ENCODE results near the gene FAM81A.

Gene FAM81A

DNA sequence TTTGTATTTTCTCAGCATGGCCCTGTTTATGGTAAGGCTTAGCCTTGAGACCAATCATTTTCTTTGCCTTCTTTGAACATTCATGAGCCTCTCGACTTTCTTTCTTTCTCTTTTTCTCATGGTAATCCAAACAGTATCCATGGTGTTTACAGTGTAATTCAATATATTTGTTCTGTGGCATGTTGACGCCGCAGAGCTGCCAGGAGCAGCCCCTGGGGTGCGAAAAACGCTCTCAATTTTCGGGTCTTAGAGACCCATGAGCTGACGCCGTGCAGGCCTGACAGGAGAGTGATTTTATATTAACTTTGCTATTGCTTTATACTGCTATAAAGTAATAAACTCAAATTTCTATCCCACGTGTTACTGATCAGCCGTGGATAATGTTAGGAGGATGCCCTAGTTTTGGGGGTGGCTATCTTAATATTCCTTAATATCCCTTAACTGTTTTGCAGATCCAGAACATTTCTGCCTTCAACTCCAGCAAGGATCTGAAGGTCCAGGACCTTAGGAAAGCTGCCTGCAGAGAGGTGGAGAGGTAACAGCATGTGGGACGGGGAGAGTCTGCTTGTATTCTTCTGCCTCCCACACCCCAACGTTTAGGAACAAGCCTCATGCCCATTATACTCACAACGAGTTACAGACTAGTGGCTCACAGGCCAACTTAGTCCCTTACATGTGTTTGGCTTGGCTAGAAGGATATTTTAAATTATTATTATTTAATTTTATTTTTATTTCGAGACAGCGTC lies 36.0 kb upstream of the FAM81A start:
- no peak for ATAC-seq (ENCODE audit: low read depth)

DNA sequence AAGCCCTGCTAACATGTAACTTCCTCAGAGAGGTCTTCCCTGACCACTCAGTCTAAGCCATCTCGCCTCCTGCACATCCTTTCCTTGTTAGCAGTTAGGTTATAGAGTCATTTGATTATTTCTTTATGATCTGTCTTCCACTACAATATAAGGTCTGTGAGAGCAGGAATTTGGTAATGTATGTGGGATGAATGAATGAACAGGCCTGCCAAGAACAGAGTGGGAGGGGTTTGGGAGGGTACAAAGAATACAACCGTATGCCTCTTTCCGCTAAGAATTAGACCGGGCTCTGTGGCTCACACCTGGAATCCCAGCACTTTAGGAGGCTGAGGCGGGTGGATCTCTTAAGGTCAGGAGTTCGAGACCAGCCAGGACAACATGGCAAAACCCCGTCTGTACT lies 32.9 kb upstream of the FAM81A start:
- Histone ChIP-seq H3K27me3 (ENCODE audit: insufficient read depth, poor library complexity, severe bottlenecking) (no peaks in the 10 kb centered on the region), H3K4me3 (ENCODE audit: severe bottlenecking) (no peak overlapping the region), H3K9me3 (ENCODE audit: severe bottlenecking) (no peaks in the 10 kb centered on the region), H3K4me1 (ENCODE audit: insufficient read depth, poor library complexity, severe bottlenecking) (no peaks in the 10 kb centered on the region), H3K27ac (ENCODE audit: poor library complexity, severe bottlenecking) (no peak overlapping the region), H3K36me3 (ENCODE audit: low read depth) (no peaks in the 10 kb centered on the region)
- DNase-seq (ENCODE audit: low spot score): no peak
- TF ChIP-seq, protein P1, sequence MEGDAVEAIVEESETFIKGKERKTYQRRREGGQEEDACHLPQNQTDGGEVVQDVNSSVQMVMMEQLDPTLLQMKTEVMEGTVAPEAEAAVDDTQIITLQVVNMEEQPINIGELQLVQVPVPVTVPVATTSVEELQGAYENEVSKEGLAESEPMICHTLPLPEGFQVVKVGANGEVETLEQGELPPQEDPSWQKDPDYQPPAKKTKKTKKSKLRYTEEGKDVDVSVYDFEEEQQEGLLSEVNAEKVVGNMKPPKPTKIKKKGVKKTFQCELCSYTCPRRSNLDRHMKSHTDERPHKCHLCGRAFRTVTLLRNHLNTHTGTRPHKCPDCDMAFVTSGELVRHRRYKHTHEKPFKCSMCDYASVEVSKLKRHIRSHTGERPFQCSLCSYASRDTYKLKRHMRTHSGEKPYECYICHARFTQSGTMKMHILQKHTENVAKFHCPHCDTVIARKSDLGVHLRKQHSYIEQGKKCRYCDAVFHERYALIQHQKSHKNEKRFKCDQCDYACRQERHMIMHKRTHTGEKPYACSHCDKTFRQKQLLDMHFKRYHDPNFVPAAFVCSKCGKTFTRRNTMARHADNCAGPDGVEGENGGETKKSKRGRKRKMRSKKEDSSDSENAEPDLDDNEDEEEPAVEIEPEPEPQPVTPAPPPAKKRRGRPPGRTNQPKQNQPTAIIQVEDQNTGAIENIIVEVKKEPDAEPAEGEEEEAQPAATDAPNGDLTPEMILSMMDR (IDR thresholded peaks at IDR 0.05; ENCODE audit: poor library complexity, severe bottlenecking): no peak
- ATAC-seq (ENCODE audit: low read depth): no peak

More for the DNA sequence above, 36.0 kb upstream of the FAM81A start:
- no peaks in the 10 kb centered on the region for H3K9me3 ChIP-seq (ENCODE audit: severe bottlenecking)
- TF ChIP-seq, protein P1 (IDR thresholded peaks at IDR 0.05; ENCODE audit: poor library complexity, severe bottlenecking): no peak
- H3K4me3 ChIP-seq (ENCODE audit: severe bottlenecking): no peak overlapping the region
- no peak for DNase-seq (ENCODE audit: low spot score)
- no peaks in the 10 kb centered on the region for H3K36me3 ChIP-seq (ENCODE audit: low read depth)
- peaks cover 3% of the 10 kb centered on the region for H3K4me1 ChIP-seq (ENCODE audit: insufficient read depth, poor library complexity, severe bottlenecking)
- no peaks in the 10 kb centered on the region for H3K27me3 ChIP-seq (ENCODE audit: insufficient read depth, poor library complexity, severe bottlenecking)
- H3K27ac ChIP-seq (ENCODE audit: poor library complexity, severe bottlenecking): no peak overlapping the region

DNA sequence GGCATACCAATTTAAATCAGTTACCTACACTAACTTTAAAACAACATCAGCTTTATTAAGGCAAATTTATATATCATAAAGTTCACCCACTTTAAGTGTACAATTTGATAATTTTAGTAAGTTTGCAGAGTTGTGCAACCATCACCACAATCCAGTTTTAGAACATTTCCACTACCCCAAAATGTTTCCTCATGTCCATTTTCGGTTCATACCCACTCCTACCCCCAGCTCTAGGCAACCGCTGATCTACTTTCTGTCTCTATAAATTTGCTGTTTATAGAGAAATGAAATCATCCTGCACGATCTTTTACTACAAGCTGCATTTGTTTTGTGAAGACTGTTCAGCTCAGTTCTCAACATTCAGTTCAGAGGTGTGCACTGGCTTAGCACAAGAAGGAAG lies 31.5 kb upstream of the FAM81A start:
- H3K27ac ChIP-seq (ENCODE audit: poor library complexity, severe bottlenecking): no peak overlapping the region
- DNase-seq (ENCODE audit: low spot score) (no peak), ATAC-seq (ENCODE audit: low read depth) (no peak)
- no peaks in the 10 kb centered on the region for H3K4me1 ChIP-seq (ENCODE audit: insufficient read depth, poor library complexity, severe bottlenecking)
- no peaks in the 10 kb centered on the region for H3K36me3 ChIP-seq (ENCODE audit: low read depth)
- no peak overlapping the region for H3K4me3 ChIP-seq (ENCODE audit: severe bottlenecking)
- no peaks in the 10 kb centered on the region for H3K9me3 ChIP-seq (ENCODE audit: severe bottlenecking)
- TF ChIP-seq, protein P1 (IDR thresholded peaks at IDR 0.05; ENCODE audit: poor library complexity, severe bottlenecking): no peak
- H3K27me3 ChIP-seq (ENCODE audit: insufficient read depth, poor library complexity, severe bottlenecking): no peaks in the 10 kb centered on the region

DNA sequence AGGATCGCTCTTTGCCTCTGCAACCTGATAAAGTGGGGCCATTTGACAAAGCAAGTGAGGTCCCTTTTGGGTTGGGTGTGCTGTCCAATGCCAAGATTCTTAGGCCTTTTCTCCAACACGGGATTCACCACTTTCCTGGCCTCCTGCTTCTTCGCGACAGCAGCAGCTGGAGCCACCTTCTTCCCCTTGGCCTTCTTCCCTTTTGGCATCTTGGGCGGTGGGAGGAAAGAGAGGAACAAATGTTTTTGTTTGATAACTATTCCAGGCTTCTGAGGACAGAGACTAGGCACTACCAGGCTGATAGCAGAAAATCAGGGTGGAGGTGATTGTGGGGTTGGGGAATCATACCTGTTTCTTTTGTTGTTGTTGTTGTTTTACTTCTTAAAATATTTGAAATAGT lies 30.0 kb upstream of the FAM81A start:
- no peak overlapping the region for H3K27ac ChIP-seq (ENCODE audit: poor library complexity, severe bottlenecking)
- H3K36me3 ChIP-seq (ENCODE audit: low read depth): no peaks in the 10 kb centered on the region
- no peak for ATAC-seq (ENCODE audit: low read depth)
- H3K9me3 ChIP-seq (ENCODE audit: severe bottlenecking): no peaks in the 10 kb centered on the region
- no peaks in the 10 kb centered on the region for H3K27me3 ChIP-seq (ENCODE audit: insufficient read depth, poor library complexity, severe bottlenecking)
- TF ChIP-seq, protein P1 (IDR thresholded peaks at IDR 0.05; ENCODE audit: poor library complexity, severe bottlenecking): no peak
- H3K4me3 ChIP-seq (ENCODE audit: severe bottlenecking): no peak overlapping the region
- H3K4me1 ChIP-seq (ENCODE audit: insufficient read depth, poor library complexity, severe bottlenecking): no peaks in the 10 kb centered on the region
- no peak for DNase-seq (ENCODE audit: low spot score)

DNA sequence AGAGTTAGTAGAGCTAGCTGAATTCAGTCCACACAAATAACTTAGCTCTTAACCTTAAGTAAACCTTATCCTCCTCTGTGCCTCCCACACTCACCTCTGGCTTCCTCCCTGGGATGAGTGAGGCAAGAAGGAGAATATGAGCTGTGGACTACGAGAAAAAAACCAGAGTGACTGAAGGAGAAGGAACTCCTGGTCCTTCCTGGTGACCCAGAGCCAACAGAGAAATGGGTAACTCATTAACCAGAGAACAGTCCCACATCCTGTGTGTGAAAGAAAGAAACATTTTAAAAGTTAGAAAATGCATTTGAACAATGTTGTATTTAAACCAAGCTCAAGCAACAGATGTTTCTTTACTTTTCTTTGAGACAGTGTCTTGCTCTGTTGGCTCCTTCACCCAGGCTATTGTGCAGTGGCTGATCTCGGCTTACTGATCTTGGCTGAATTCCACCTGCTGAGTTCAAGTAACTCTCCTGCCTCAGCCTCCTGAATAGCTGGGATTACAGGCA lies 27.5 kb upstream of the FAM81A start:
- DNase-seq (ENCODE audit: low spot score): no peak
- no peak overlapping the region for H3K27ac ChIP-seq (ENCODE audit: poor library complexity, severe bottlenecking)
- 0 out of 3 replicates have a peak, but pooled peaks have one; percentile 13 for ATAC-seq (ENCODE audit: low read depth)
- TF ChIP-seq, protein P1 (IDR thresholded peaks at IDR 0.05; ENCODE audit: poor library complexity, severe bottlenecking): no peak
- H3K27me3 ChIP-seq (ENCODE audit: insufficient read depth, poor library complexity, severe bottlenecking): no peaks in the 10 kb centered on the region
- no peaks in the 10 kb centered on the region for H3K36me3 ChIP-seq (ENCODE audit: low read depth)
- H3K9me3 ChIP-seq (ENCODE audit: severe bottlenecking): no peaks in the 10 kb centered on the region
- H3K4me1 ChIP-seq (ENCODE audit: insufficient read depth, poor library complexity, severe bottlenecking): no peaks in the 10 kb centered on the region
- H3K4me3 ChIP-seq (ENCODE audit: severe bottlenecking): no peak overlapping the region
